H1 (cell line): ENCODE measurements around the gene ANO9. TPM values are rescaled to one million over a fixed set of nuclear protein-coding genes. Genes with fewer than 3 reads are reported as not detected.

Source experiments
- CTCF ChIA-PET: fragments of 300-600 bp; sonication (Branson Sonifier 250); formaldehyde crosslinking; loops from one replicate; lab custom pipeline; 2021; ENCODE audit not compliant: partially characterized antibody; lab: Charles Lee
- POLR2A ChIA-PET: fragments of 300-600 bp; sonication (Branson Sonifier 250); formaldehyde crosslinking; loops from one replicate; lab custom pipeline; 2021; ENCODE audit warnings: inconsistent platforms; ENCODE audit not compliant: partially characterized antibody; lab: Charles Lee
- DNase-seq, 2 experiments: peaks; one replicate each; pipeline versions ENCODE4 v3.0.0 to v3.0.0-alpha.2; 2010 to 2022; ENCODE audit warnings: low spot score in 2 of 2, low read depth in 1 of 2, mixed read lengths in 1 of 2
- FAIRE-seq: peaks from 2 replicates; lab custom pipeline; 2011; peaks lifted over from hg19 to GRCh38; lab: Jason Lieb, UNC
- H2AFZ ChIP-seq: 2 replicates; pipeline ENCODE4 v1.8.1; 2012; ENCODE audit warnings: low read length, inconsistent platforms
- H2AK5ac ChIP-seq: 2 replicates; pipeline ENCODE4 v1.6.1; 2013; ENCODE audit warnings: low read depth, low read length
- H2BK120ac ChIP-seq: replicated peaks from 2 replicates; pipeline ENCODE3; 2013; ENCODE audit warnings: low read depth, low read length, inconsistent platforms
- H2BK12ac ChIP-seq: 2 replicates; pipeline ENCODE4 v1.6.1; 2013; ENCODE audit warnings: low read depth, low read length
- H2BK15ac ChIP-seq: 2 replicates; pipeline ENCODE4 v1.6.1; 2013; ENCODE audit warnings: low read length
- H2BK20ac ChIP-seq: 2 replicates; pipeline ENCODE4 v1.6.1; 2013; ENCODE audit warnings: low read length
- H2BK5ac ChIP-seq: 2 replicates; pipeline ENCODE4 v1.6.1; 2013; ENCODE audit warnings: low read depth, low read length
- H3K14ac ChIP-seq: 2 replicates; pipeline ENCODE4 v1.6.1; 2013; ENCODE audit warnings: inconsistent platforms; ENCODE audit not compliant: insufficient read length
- H3K18ac ChIP-seq: 2 replicates; pipeline ENCODE4 v1.6.1; 2013; ENCODE audit warnings: low read length; ENCODE audit errors: extremely low read depth
- H3K23ac ChIP-seq: 2 replicates; pipeline ENCODE4 v1.6.1; 2013; ENCODE audit warnings: inconsistent platforms; ENCODE audit not compliant: insufficient read length
- H3K23me2 ChIP-seq: 2 replicates; pipeline ENCODE4 v1.6.1; 2013; ENCODE audit warnings: low read depth, low read length
- H3K27ac ChIP-seq: 2 replicates; pipeline ENCODE4 v1.6.1; 2011; ENCODE audit warnings: low read depth, low read length, inconsistent platforms
- H3K27me3 ChIP-seq, 4 experiments: replicated peaks in 1 of 4; 1 replicate in 1 of 4; 2 replicates in 3 of 4; pipeline versions ENCODE4 v1.6.1 to v1.8.1; 2011 to 2013; ENCODE audit warnings: low read length in 3 of 4, mild to moderate bottlenecking in 3 of 4, inconsistent platforms in 2 of 4, mixed read lengths in 2 of 4, moderate library complexity in 1 of 4; ENCODE audit not compliant: control insufficient read depth in 3 of 4, insufficient read depth in 3 of 4; ENCODE audit errors: extremely low read depth in 1 of 4
- H3K36me3 ChIP-seq, 4 experiments: 2 replicates each; pipeline versions ENCODE4 v1.6.1 to v1.8.1; 2011 to 2013; ENCODE audit warnings: mild to moderate bottlenecking in 4 of 4, low read length in 3 of 4, moderate library complexity in 2 of 4, control low read depth in 1 of 4, inconsistent platforms in 1 of 4; ENCODE audit not compliant: insufficient read depth in 4 of 4, control insufficient read depth in 2 of 4
- H3K4ac ChIP-seq: replicated peaks from 2 replicates; pipeline ENCODE3; 2013; ENCODE audit warnings: low read length, low read depth, mixed read lengths, inconsistent platforms; ENCODE audit not compliant: insufficient read length
- H3K4me1 ChIP-seq, 4 experiments: replicated peaks in 1 of 4; 1 replicate in 1 of 4; 2 replicates in 3 of 4; pipeline versions ENCODE4 v1.6.1 to v1.8.1; 2011 to 2013; ENCODE audit warnings: low read length in 3 of 4, inconsistent platforms in 2 of 4, mixed read lengths in 1 of 4; ENCODE audit not compliant: insufficient read depth in 4 of 4, control insufficient read depth in 3 of 4
- H3K4me2 ChIP-seq, 2 experiments: 2 replicates each; pipeline versions ENCODE4 v1.6.1 to v1.8.1; 2011 to 2013; ENCODE audit warnings: low read depth in 2 of 2, low read length in 2 of 2, control low read depth in 1 of 2, inconsistent platforms in 1 of 2, mild to moderate bottlenecking in 1 of 2; ENCODE audit not compliant: insufficient read depth in 1 of 2
- H3K4me3 ChIP-seq, 4 experiments: fragments of 200-600, 300-600 bp in 1 of 4; sonication (generic), shearing (Covaris generic), sonication (Bioruptor Twin) in 1 of 4; 2 replicates each; pipeline versions ENCODE4 v1.5.1 to v1.8.1; 2011 to 2016; ENCODE audit warnings: low read length in 4 of 4, low read depth in 3 of 4, control low read depth in 2 of 4, inconsistent platforms in 2 of 4, mild to moderate bottlenecking in 2 of 4, mixed read lengths in 1 of 4, moderate library complexity in 1 of 4; ENCODE audit not compliant: insufficient read depth in 2 of 4; ENCODE audit errors: extremely low read depth in 1 of 4
- H3K56ac ChIP-seq: replicated peaks from 2 replicates; pipeline ENCODE3; 2013; ENCODE audit warnings: low read depth, mild to moderate bottlenecking, mixed read lengths, low read length, inconsistent platforms; ENCODE audit not compliant: insufficient read length
- H3K79me1 ChIP-seq: 2 replicates; pipeline ENCODE4 v1.6.1; 2013; ENCODE audit warnings: low read depth, low read length, control low read depth
- H3K79me2 ChIP-seq, 2 experiments: 2 replicates each; pipeline versions ENCODE4 v1.6.1 to v1.8.1; 2012 to 2013; ENCODE audit warnings: low read length in 2 of 2, mild to moderate bottlenecking in 2 of 2, inconsistent platforms in 1 of 2; ENCODE audit not compliant: insufficient read depth in 2 of 2, control insufficient read depth in 1 of 2
- H3K9ac ChIP-seq, 4 experiments: replicated peaks in 1 of 4; 1 replicate in 1 of 4; 2 replicates in 3 of 4; pipeline versions ENCODE4 v1.6.1 to v1.8.1; 2011 to 2013; ENCODE audit warnings: low read depth in 3 of 4, low read length in 3 of 4, control low read depth in 2 of 4, mild to moderate bottlenecking in 2 of 4, moderate library complexity in 2 of 4, inconsistent platforms in 1 of 4; ENCODE audit errors: extremely low read depth in 1 of 4
- H3K9me3 ChIP-seq, 2 experiments: 2 replicates each; pipeline versions ENCODE4 v1.6.1 to v1.8.1; 2012 to 2013; ENCODE audit warnings: mild to moderate bottlenecking in 2 of 2, moderate library complexity in 2 of 2, control low read depth in 1 of 2, inconsistent platforms in 1 of 2, low read depth in 1 of 2, low read length in 1 of 2, mixed read lengths in 1 of 2; ENCODE audit not compliant: insufficient read depth in 2 of 2
- H4K20me1 ChIP-seq, 2 experiments: replicated peaks in 1 of 2; 2 replicates each; pipeline versions ENCODE3 to v1.8.1; 2011 to 2013; ENCODE audit warnings: inconsistent platforms in 2 of 2, low read length in 2 of 2, mild to moderate bottlenecking in 1 of 2; ENCODE audit not compliant: insufficient read depth in 2 of 2, control insufficient read depth in 1 of 2
- H4K5ac ChIP-seq: 2 replicates; pipeline ENCODE4 v1.6.1; 2013; ENCODE audit warnings: low read length, low read depth, mixed read lengths, inconsistent platforms; ENCODE audit not compliant: insufficient read length
- H4K8ac ChIP-seq: 2 replicates; pipeline ENCODE4 v1.8.0; 2013; ENCODE audit warnings: mild to moderate bottlenecking, moderate library complexity, low read length, inconsistent platforms; ENCODE audit not compliant: insufficient read depth; ENCODE audit errors: extremely low read depth
- H4K91ac ChIP-seq: replicated peaks from 2 replicates; pipeline ENCODE3; 2013; ENCODE audit warnings: low read length, mixed read lengths, inconsistent platforms; ENCODE audit not compliant: insufficient read length
- ASH2L ChIP-seq: fragments of 200-600, 300-600 bp; sonication (generic); IDR thresholded peaks from one replicate; pipeline ENCODE4 v1.7.1; 2017; ENCODE audit warnings: low read length
- ATF2 ChIP-seq: IDR thresholded peaks from 2 replicates; pipeline ENCODE4 v1.6.1; 2012; ENCODE audit warnings: low read length, inconsistent platforms
- ATF3 ChIP-seq: IDR thresholded peaks from 2 replicates; pipeline ENCODE4 v1.6.1; 2011; ENCODE audit warnings: low read depth, mild to moderate bottlenecking, low read length; ENCODE audit not compliant: insufficient read depth
- BACH1 ChIP-seq: IDR thresholded peaks from 2 replicates; pipeline ENCODE4 v1.6.1; 2012; ENCODE audit warnings: low read length, improper control_type of control experiment
- BCL11A ChIP-seq, 2 experiments: IDR thresholded peaks; one replicate each; pipeline ENCODE4 v1.6.1; 2011; ENCODE audit warnings: low read depth in 2 of 2, low read length in 2 of 2, mild to moderate bottlenecking in 2 of 2
- BRCA1 ChIP-seq: IDR thresholded peaks from 2 replicates; pipeline ENCODE4 v1.6.1; 2012; ENCODE audit warnings: low read depth, low read length, improper control_type of control experiment
- CBX8 ChIP-seq: fragments of 300-800, 300-1000 bp; sonication (generic); IDR thresholded peaks from 2 replicates; pipeline ENCODE4 v1.7.1; 2016; ENCODE audit warnings: low read depth, low read length, borderline replicate concordance
- EGR1 ChIP-seq: IDR thresholded peaks from 2 replicates; pipeline ENCODE4 v1.6.1; 2011; ENCODE audit warnings: low read depth, low read length, borderline replicate concordance
- HDAC6 ChIP-seq: IDR thresholded peaks from one replicate; pipeline ENCODE4 v1.7.1; 2012; ENCODE audit warnings: low read depth, mild to moderate bottlenecking, inconsistent platforms, low read length, moderate library complexity
- SAP30 ChIP-seq: fragments of 300-600 bp; sonication (generic); IDR thresholded peaks from 2 replicates; pipeline ENCODE4 v1.7.1; 2012; ENCODE audit warnings: low read length, moderate library complexity, mild to moderate bottlenecking, inconsistent platforms; ENCODE audit not compliant: insufficient read depth, insufficient replicate concordance
- SP1 ChIP-seq: IDR thresholded peaks from 2 replicates; pipeline ENCODE4 v1.6.1; 2011; ENCODE audit warnings: low read depth, low read length
- WGBS, 2 experiments: shearing (Covaris generic) in 1 of 2; methylation state at CpG; one replicate each; pipeline versions ENCODE4 v1.1.6 to v1.1.7; 2013 to 2015; ENCODE audit warnings: low lambda C conversion rate in 2 of 2, mixed read lengths in 2 of 2, inconsistent platforms in 1 of 2, low coverage in 1 of 2, missing lambda C conversion rate in 1 of 2; ENCODE audit not compliant: insufficient replicate concordance in 2 of 2, insufficient coverage in 1 of 2, insufficient read length in 1 of 2; ENCODE audit errors: extremely low coverage in 1 of 2, missing lambda C conversion rate in 1 of 2; 5-methylcytosine and 5-hydroxymethylcytosine counted together
- polyA plus RNA-seq, 7 experiments: library from polyadenylated mRNA; depleted of rRNA in 3 of 7; stranded (reverse) in 5 of 7; unstranded in 2 of 7; fragments of >200 nt in 5 of 7; fragments of 200-250 nt in 2 of 7; gene quantifications; 1 replicate in 5 of 7; 2 replicates in 1 of 7; 4 replicates in 1 of 7; pipeline versions ENCODE4 v1.2.1 to v1.2.3, GENCODE V29; 2011 to 2013; ENCODE audit warnings: missing spikeins in 2 of 7, mixed read lengths in 2 of 7
- total RNA-seq: library from RNA; stranded (reverse); fragmentation: NEBNext Ultra II Directional; extraction: Animal tissue kit (Norgen Biotek cat#: 25700); gene quantifications from 2 replicates; pipeline ENCODE4 v1.2.1, GENCODE V29; 2021

Gene ANO9
- total and polyA plus RNA-seq, 2 of the 8 experiments (the other 6 are each of a cell fraction or from before 2014, with no cell fraction given), result 20.0 to 20.7 TPM

- no peak for DNase-seq
- CTCF ChIA-PET, result interaction anchor here (1.0 to 2.3 kb wide), 2 partner anchors 20 to 64 kb away, joined by 3 to 11 read pairs; no protein-coding TSS in a partner anchor
- TF ChIP-seq ATF3 (no peak), BCL11A (IDR thresholded peaks at IDR 0.05; ENCODE audit: low read depth in 2 of 2, low read length in 2 of 2) (no peak), BRCA1 (no peak), ASH2L (no peak), SP1 (no peak), SAP30 (no peak), HDAC6 (no peak), ATF2 (no peak), BACH1 (no peak), CBX8 (no peak), EGR1 (no peak)
These were observed 57.3 kb downstream of the ANO9 start for GRCh38 chr11:384511-384910.

More at GRCh38 chr11:384511-384910, 57.3 kb downstream of the ANO9 start:
- peaks cover 15 to 17% of the 10 kb centered on the region in 2 experiments for H3K9me3 ChIP-seq
- POLR2A ChIA-PET, result interaction anchor here (2.8 to 3.4 kb wide), 3 partner anchors 8 to 17 kb away, joined by 16 to 20 read pairs (median 19); partner anchors contain the start of genes B4GALNT4 and PKP3
- no peak overlapping the region for H2AK5ac ChIP-seq
- H3K27ac ChIP-seq, result no peak overlapping the region
- H2BK120ac ChIP-seq, result no peak overlapping the region
- no peak overlapping the region for H4K5ac ChIP-seq
- no peaks in the 10 kb centered on the region for H4K20me1 ChIP-seq
- no peak overlapping the region for H2BK15ac ChIP-seq
- H4K8ac ChIP-seq, result no peak overlapping the region
- no peaks in the 10 kb centered on the region for H3K27me3 ChIP-seq
- no peak for FAIRE-seq
- H3K79me1 ChIP-seq, result no peaks in the 10 kb centered on the region
- no peaks in the 10 kb centered on the region for H3K4me1 ChIP-seq
- 92% methylated on average over 16 of the region's 16 CpGs; no CpG with 5 or more reads in 1 of the 2 experiments for WGBS, 2 experiments
- H2BK12ac ChIP-seq, result no peak overlapping the region
- no peak overlapping the region for H3K14ac ChIP-seq
- no peak overlapping the region for H3K4ac ChIP-seq
- H3K23ac ChIP-seq, result no peak overlapping the region
- no peak overlapping the region for H3K4me2 ChIP-seq
- no peaks in the 10 kb centered on the region for H3K23me2 ChIP-seq
- H3K18ac ChIP-seq, result no peak overlapping the region
- no peak overlapping the region for H2AFZ ChIP-seq
- no peak overlapping the region for H2BK20ac ChIP-seq
- H3K4me3 ChIP-seq, result no peak overlapping the region
- no peak overlapping the region for H2BK5ac ChIP-seq
- H3K56ac ChIP-seq, result no peak overlapping the region
- H3K36me3 ChIP-seq, result peaks cover 0 to 19% (median 5%) of the 10 kb centered on the region in 4 experiments; a peak in 4 of 8 replicates
- no peak overlapping the region for H3K9ac ChIP-seq
- no peak overlapping the region for H4K91ac ChIP-seq
- no peaks in the 10 kb centered on the region for H3K79me2 ChIP-seq
